RWPE2 (cell line): ENCODE results near the gene OR2B3.
A peak's percentile ranks its signal among the peaks of the same experiment; 100 is the strongest.
"Not testable (repeated sequence)": the region's sequence is repeated elsewhere in the genome, so short reads cannot be mapped to it uniquely, and the experiment has no call there.

Experiments
- ATAC-seq: fragments of 200-7000 bp; cut with Tn5 transposase; 3 replicates; pipeline ENCODE4 v1.9.1; 2021; ENCODE audit warnings: low read depth
- DNase-seq: peaks from one replicate; pipeline ENCODE4 v3.0.0-alpha.2; 2020; ENCODE audit warnings: low spot score
- H3K27ac ChIP-seq: fragments of 450-650 bp; 2 replicates; pipeline ENCODE4 v1.5.1; 2017; ENCODE audit warnings: mild to moderate bottlenecking; ENCODE audit not compliant: poor library complexity, severe bottlenecking
- H3K27me3 ChIP-seq: fragments of 250-450 bp; sonication (Bioruptor Pico); 2 replicates; pipeline ENCODE4 v1.5.1; 2021; ENCODE audit warnings: mild to moderate bottlenecking, moderate library complexity; ENCODE audit not compliant: insufficient read depth, poor library complexity, severe bottlenecking
- H3K36me3 ChIP-seq: fragments of 250-450 bp; sonication (Bioruptor Pico); 2 replicates; pipeline ENCODE4 v1.5.1; 2020; ENCODE audit warnings: low read depth, mild to moderate bottlenecking, moderate library complexity
- H3K4me1 ChIP-seq: fragments of 250-450 bp; sonication (Bioruptor Pico); 2 replicates; pipeline ENCODE4 v1.5.1; 2021; ENCODE audit warnings: mild to moderate bottlenecking, moderate library complexity; ENCODE audit not compliant: insufficient read depth, poor library complexity, severe bottlenecking
- H3K4me3 ChIP-seq: fragments of 250-450 bp; sonication (Bioruptor Pico); 2 replicates; pipeline ENCODE4 v1.5.1; 2021; ENCODE audit warnings: mild to moderate bottlenecking, moderate library complexity; ENCODE audit not compliant: severe bottlenecking
- H3K9me3 ChIP-seq: fragments of 250-450 bp; sonication (Bioruptor Pico); 2 replicates; pipeline ENCODE4 v1.5.1; 2021; ENCODE audit warnings: mild to moderate bottlenecking, moderate library complexity; ENCODE audit not compliant: severe bottlenecking
- TF ChIP-seq, protein P1 (sequence below): fragments of 450-650 bp; IDR thresholded peaks from one replicate; pipeline ENCODE4 v1.5.1; 2017; ENCODE audit warnings: mild to moderate bottlenecking, moderate library complexity; ENCODE audit not compliant: poor library complexity, severe bottlenecking

The OR2B3 gene, protein sequence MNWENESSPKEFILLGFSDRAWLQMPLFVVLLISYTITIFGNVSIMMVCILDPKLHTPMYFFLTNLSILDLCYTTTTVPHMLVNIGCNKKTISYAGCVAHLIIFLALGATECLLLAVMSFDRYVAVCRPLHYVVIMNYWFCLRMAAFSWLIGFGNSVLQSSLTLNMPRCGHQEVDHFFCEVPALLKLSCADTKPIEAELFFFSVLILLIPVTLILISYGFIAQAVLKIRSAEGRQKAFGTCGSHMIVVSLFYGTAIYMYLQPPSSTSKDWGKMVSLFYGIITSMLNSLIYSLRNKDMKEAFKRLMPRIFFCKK

DNA sequence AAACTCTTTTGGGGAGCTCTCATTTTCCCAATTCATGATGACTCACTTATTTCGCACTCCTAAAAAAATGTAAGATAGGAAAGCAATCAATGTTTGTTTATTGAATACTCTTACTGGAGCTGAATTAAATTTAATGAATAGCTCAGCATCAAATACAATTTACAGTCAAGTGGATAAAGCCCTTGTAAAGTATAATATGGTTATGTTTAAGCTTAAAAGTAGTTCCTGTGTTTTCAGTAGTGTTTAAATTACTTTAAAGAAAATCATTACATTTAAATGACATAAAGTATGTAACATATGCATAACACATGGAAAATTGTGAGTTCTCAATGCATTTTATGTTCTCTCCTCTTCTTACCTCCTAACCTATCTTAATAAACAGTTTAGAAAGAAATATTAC lies at the start of gene OR2B3:
Gene OR2B3 (minus strand): TSS at position 101 of the 400 bp plus-strand sequence. CDS start 65 bp downstream, at position 36.
- TF ChIP-seq, protein P1, sequence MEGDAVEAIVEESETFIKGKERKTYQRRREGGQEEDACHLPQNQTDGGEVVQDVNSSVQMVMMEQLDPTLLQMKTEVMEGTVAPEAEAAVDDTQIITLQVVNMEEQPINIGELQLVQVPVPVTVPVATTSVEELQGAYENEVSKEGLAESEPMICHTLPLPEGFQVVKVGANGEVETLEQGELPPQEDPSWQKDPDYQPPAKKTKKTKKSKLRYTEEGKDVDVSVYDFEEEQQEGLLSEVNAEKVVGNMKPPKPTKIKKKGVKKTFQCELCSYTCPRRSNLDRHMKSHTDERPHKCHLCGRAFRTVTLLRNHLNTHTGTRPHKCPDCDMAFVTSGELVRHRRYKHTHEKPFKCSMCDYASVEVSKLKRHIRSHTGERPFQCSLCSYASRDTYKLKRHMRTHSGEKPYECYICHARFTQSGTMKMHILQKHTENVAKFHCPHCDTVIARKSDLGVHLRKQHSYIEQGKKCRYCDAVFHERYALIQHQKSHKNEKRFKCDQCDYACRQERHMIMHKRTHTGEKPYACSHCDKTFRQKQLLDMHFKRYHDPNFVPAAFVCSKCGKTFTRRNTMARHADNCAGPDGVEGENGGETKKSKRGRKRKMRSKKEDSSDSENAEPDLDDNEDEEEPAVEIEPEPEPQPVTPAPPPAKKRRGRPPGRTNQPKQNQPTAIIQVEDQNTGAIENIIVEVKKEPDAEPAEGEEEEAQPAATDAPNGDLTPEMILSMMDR = no peak
- DNase-seq (no peak), ATAC-seq (no peak)
- Histone ChIP-seq H3K4me1 (no peaks in the 10 kb centered on the region), H3K27ac (no peak within 1 kb of the TSS), H3K27me3 (no peaks in the 10 kb centered on the region), H3K4me3 (no peak within 1 kb of the TSS), H3K9me3 (peaks cover 4% of the 10 kb centered on the region), H3K36me3 (no peaks in the 10 kb centered on the region)

DNA sequence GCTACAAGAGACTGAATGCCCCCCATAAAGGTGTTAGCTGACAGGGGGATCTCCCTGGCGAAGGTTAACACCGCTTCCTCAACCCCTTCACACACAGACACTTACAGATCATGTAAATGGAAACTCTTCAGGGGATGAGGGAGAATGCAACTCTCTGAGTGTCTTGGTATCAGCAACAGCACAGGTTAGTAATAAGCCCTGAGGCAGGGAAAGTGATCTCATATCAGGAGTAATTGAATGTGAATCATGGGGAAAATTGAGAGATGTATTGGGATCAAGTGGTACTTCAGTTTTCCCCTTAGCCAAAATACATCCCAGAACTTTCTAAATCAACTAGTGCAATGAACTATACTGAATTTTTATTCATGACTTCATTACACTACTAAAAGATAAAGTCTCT lies 44.6 kb upstream of the OR2B3 start:
- peaks cover 12% of the 10 kb centered on the region for H3K27me3 ChIP-seq
- no peak overlapping the region for H3K27ac ChIP-seq
- no peaks in the 10 kb centered on the region for H3K4me1 ChIP-seq
- no peak overlapping the region for H3K4me3 ChIP-seq
- DNase-seq = no peak
- TF ChIP-seq, protein P1 = no peak
- H3K36me3 ChIP-seq = no peaks in the 10 kb centered on the region
- no peaks in the 10 kb centered on the region for H3K9me3 ChIP-seq
- peak; percentile 38; the same call in 1 of the 3 replicates for ATAC-seq

DNA sequence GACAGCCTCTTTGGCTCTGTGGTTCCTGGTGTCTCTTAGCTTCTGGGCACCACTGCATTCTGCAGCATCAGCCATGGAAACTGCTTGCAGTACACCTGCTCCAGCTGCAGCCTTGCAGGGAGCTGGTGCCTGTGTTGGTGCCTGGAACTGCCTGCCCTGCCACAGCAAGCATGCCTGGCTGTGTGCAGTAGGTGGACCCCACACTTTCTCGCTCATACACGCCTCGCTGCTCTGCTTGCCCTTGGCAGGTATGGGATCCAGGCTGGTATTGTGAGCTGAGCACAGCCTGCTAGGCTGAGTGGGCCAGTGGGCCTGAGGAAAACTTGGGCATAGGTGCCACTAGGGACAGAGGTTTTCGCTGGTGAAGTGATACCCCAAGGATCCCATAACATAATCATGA lies 43.5 kb upstream of the OR2B3 start:
- TF ChIP-seq, protein P1 = no peak
- Histone ChIP-seq H3K27me3 (peaks cover 9% of the 10 kb centered on the region), H3K4me3 (no peak overlapping the region), H3K36me3 (no peaks in the 10 kb centered on the region), H3K9me3 (no peaks in the 10 kb centered on the region), H3K27ac (no peak overlapping the region), H3K4me1 (no peaks in the 10 kb centered on the region)
- DNase-seq (no peak), ATAC-seq (no peak)

DNA sequence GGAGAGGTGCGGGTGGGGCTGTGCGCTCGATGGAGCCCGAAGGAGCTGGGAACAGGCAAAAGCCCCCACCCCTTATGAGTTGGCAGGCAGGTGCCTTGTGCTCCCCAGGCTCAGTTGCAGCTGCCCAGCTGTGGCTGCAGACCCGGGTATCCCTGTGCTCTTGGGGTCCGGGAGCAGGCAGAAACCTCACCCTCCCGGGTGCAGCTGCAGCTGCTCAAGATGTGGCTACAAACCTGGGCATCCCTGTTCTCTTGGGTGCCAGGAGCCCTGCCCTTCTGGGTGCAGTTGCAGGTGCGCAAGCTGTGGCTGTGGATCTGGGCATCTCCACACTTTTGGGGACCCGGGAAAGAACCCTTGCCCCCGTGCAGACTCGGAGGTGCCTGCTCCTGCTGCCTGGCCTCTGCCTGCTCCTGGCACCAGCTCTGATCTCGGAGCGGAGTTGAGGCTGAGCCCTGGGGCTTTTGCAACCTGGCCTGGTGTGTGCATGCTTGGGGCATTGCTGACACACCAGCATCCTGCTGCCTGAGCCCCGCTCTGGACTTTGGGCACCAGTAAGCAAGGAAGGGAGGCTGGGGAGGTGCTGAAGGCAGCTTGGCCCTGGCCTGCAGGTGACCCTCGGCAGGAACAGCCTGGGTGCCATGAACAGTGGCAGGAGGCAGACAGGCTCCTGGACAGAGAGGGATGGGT lies 42.4 kb upstream of the OR2B3 start:
- no peak overlapping the region for H3K27ac ChIP-seq
- no peak for ATAC-seq
- H3K27me3 ChIP-seq = peaks cover 9% of the 10 kb centered on the region
- no peak for DNase-seq
- H3K4me1 ChIP-seq = no peaks in the 10 kb centered on the region
- TF ChIP-seq, protein P1 = no peak
- no peaks in the 10 kb centered on the region for H3K9me3 ChIP-seq
- H3K4me3 ChIP-seq = no peak overlapping the region
- H3K36me3 ChIP-seq = no peaks in the 10 kb centered on the region

DNA sequence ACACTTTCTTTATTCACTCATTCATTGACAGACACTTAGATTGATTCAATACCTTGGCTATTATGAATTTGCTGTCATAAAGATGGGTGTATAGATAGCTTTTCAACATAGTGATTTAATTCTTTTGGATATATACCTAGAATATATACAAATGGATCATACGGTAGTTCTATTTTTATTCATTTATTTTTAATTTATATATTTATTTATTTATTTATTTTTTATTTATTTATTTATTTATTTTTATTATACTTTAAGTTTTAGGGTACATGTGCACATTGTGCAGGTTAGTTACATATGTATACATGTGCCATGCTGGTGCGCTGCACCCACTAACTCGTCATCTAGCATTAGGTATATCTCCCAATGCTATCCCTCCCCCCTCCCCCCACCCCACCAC lies 27.9 kb upstream of the OR2B3 start:
- H3K36me3 ChIP-seq, H3K4me1 ChIP-seq, DNase-seq, ATAC-seq, H3K27me3 ChIP-seq, H3K27ac ChIP-seq, H3K9me3 ChIP-seq, H3K4me3 ChIP-seq: not testable (repeated sequence)
